CD4-positive, alpha-beta T cell treated with Interleukin-6 at 100 ng/mL for 8 hours (primary cell): ENCODE measurements around the gene LPXN.
A peak's percentile ranks its signal among the peaks of the same experiment; 100 is the strongest.

Experiments
- DNase-seq: peaks from one replicate; pipeline ENCODE4 v3.0.0-alpha.2; 2020; ENCODE audit warnings: mixed read lengths, low spot score

The LPXN gene

DNA sequence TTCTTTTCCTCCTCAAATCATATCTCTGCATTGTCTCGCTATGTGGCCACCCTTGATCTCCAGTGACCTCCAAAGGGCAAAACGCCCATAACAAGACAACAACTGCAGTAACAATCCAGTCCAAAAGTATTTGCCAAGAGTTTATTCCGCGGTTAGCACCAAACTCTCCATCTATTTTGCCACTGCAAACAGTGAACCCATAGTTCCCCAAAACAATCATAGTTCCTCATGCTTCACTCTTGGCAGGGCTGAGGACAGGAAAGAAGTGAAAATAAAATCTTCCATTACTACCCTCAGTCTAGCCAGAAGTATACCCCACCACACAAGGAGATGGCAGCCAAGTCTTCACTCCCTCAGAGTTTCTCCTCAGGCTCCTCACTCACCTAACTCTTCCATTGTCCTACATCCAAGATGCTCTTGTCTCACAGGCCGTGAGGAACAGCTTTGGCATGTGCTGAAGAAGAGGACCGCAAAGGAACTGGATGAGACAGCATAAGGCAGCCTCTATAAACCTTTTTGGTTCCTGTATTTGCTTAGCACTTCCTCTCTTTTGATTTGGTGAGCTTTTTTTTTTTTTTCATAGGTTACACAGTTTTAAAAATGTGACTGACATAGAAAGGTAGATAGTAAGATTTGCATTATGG, at the start of gene LPXN:
LPXN (minus strand) TSS at position 480 of the 644 bp plus-strand sequence; CDS start at position 396, 84 bp downstream.
- DNase-seq = peak; percentile 66

GRCh38 chr11:58625086-58625485, 49.4 kb upstream of the LPXN start:
- no peak for DNase-seq

- no peak for DNase-seq
Measured at GRCh38 chr11:58622344-58622743, 46.7 kb upstream of the LPXN start, which contains the start of gene CNTF. CNTF (plus strand) TSS chr11:58622665; CDS start chr11:58622753, 88 bp downstream.

GRCh38 chr11:58621586-58622262, 46.1 kb upstream of the LPXN start:
- DNase-seq = no peak

DNA sequence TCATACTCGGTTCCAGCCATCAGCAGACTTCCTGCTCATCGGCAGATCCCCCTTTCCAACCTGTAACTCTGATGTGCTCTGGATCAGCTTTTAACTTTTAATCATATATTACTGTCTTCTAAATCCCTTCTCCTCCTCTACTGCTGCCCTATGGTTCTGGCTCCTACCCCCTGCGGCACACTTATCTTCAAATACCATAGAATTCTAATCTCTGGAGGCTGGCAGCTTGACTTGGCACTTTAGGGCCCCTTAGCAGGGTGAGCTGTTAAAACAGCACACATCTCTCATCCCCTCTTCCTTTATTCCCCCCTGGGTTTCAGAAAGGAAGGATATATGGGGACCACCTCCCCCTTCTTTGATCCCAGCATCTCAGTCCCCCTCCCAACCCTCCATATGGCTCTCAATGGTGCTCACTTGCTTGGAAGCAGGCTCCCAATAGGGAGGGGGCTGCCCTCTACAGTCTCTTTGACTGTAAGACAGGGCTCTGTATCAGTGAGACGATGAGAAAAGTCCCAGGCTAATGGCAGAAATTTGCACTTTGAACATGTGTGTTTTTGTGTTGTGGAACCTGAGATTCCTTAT, 42.4 kb upstream of the LPXN start:
- peak; percentile 3 for DNase-seq

DNA sequence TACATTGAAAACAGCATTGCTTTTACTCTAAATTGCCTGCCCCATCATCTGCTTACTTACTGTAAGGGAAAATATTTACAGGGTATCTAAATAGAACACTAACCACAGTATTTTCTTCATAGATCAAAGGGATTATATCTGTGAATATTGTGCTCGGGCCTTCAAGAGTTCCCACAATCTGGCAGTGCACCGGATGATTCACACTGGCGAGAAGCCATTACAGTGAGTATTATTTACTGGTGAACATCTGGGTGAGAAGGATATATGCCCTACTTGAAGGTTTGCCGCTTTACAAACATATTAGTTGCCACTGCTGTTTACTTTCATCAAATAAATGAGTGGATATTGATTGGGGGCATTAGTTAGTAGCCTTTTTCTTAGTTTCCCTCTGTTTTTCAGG, 40.9 kb upstream of the LPXN start:
- DNase-seq = no peak

DNA sequence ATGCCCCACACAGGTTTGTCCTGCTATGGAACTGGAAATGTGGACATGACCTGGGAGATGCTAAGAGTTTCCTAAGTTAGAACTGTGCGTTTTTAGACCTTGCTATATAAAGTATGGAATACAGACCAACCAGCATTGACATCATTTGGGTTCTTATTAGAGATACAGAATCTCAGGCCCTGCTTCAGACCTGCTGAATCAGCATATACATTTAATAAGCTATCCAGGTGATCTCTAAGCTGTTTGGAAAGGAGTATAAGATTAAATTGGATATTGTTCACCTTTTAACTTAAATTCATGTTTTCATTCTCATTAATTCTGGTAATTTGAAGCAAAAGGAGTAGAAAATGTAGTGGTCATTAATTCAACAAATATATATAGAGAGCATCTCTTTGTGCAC, 39.9 kb upstream of the LPXN start:
- no peak for DNase-seq

- no peak for DNase-seq
Measured at GRCh38 chr11:58613228-58613627, 37.6 kb upstream of the LPXN start.

DNA sequence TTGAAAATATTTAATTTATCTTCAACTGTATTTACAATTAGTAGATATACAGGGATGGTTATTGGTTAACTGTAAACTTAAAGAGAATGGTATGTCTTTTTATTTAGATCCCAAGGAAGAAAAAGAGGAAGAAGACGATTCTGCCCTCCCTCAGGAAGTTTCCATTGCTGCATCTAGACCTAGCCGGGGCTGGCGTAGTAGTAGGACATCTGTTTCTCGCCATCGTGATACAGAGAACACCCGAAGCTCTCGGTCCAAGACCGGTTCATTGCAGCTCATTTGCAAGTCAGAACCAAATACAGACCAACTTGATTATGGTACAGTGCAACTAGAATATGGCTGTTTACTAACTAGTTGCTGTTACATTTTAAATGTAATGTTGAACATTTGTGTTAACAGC, 34.1 kb upstream of the LPXN start:
- no peak for DNase-seq

GRCh38 chr11:58608331-58608730, 32.7 kb upstream of the LPXN start:
- DNase-seq = no peak

- DNase-seq = no peak
Measured at GRCh38 chr11:58606930-58607714, 31.5 kb upstream of the LPXN start.

- no peak for DNase-seq
Measured at GRCh38 chr11:58600510-58600909, 24.9 kb upstream of the LPXN start.

GRCh38 chr11:58597486-58598144, 22.0 kb upstream of the LPXN start:
- no peak for DNase-seq

GRCh38 chr11:58596621-58597020, 21.0 kb upstream of the LPXN start:
- DNase-seq = no peak

DNA sequence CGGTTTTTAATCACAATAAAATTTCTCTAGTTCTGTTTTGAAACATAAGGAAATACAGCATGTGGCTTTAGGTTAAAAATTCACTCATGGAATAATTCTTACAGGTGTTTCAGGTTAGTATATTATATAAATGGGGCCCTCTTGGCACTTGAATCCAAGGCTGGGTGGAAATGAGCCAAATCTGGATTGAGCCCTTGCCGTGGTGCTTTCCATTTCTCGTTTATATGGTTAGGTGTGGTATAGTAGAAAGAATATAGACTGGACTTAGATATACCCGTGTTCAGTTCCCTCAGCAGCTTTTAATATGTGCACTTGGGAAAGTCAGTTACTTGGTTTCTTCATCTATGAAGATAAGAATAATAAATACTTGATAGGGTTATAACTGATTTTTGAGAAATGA, 19.2 kb upstream of the LPXN start:
- no peak for DNase-seq

- no peak for DNase-seq
Measured at GRCh38 chr11:58592760-58593472, 17.3 kb upstream of the LPXN start.

GRCh38 chr11:58591659-58592058, 16.0 kb upstream of the LPXN start:
- no peak for DNase-seq

GRCh38 chr11:58586998-58587397, 11.3 kb upstream of the LPXN start:
- DNase-seq = no peak

DNA sequence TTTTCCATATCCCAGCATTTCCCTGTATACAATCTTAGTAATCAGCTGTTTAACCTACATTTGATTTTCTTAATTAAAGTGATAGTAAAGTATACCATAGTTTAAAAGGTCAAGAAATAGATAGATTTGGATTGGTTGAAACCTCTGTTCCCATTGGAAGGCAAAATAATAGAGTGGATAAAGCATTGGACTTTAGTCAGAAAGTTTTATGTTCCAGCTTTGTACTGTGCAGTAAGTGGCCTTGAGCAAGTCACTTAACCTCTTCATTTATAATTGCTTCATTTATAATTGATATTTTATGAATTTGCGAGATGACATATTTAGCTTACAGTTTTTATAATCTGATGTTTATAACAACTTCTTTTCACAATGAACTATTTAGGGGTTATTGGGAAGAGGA, 6.8 kb upstream of the LPXN start:
- DNase-seq = no peak

DNA sequence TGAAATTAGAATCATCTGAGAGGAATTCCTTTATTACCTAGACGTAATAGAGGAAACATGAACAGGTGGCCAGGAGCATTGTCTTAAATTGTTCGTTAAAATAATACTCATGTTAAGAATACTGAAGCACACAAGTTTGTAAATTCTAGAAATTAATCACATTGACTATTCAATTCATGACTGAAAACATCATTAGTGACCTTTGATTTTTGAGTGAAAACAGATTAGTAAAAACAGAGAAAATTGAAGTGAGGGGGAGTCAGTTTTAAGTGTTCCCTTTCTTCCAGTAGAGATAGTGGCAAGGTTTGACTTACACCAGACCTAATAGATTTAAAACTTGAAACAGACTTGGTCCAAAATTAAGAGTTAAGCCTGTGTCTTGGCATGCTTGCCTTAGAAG, 4.7 kb upstream of the LPXN start:
- DNase-seq = no peak
